HepG2 (cell line): ENCODE data around the gene FGA. TPM values are rescaled to one million over a fixed set of nuclear protein-coding genes. Genes with fewer than 3 reads are reported as not detected.

Experiments
- ARNTL ChIP-seq: sonication (generic); formaldehyde crosslinking; IDR thresholded peaks from 2 replicates; pipeline ENCODE4 v1.4.0; 2020; ENCODE audit warnings: mild to moderate bottlenecking, missing genetic modification reagents
- DRAP1 ChIP-seq: IDR thresholded peaks from 2 replicates; pipeline ENCODE4 v1.6.1; 2016; ENCODE audit warnings: missing genetic modification reagents, missing compliant biosample characterization
- POLR2G ChIP-seq: fragments of 200-400 bp; formaldehyde crosslinking; IDR thresholded peaks from 2 replicates; pipeline ENCODE4 v1.6.1; 2018; ENCODE audit warnings: mild to moderate bottlenecking, low read depth, low read length, moderate library complexity
- RNF219 ChIP-seq: sonication (generic); formaldehyde crosslinking; IDR thresholded peaks from 2 replicates; pipeline ENCODE4 v1.5.0; 2020; ENCODE audit warnings: mild to moderate bottlenecking, missing genetic modification reagents
- THAP9 ChIP-seq: sonication (generic); formaldehyde crosslinking; IDR thresholded peaks from 2 replicates; pipeline ENCODE4; 2020; ENCODE audit warnings: missing genetic modification reagents, mild to moderate bottlenecking, borderline replicate concordance
- ZIK1 ChIP-seq: sonication (generic); formaldehyde crosslinking; IDR thresholded peaks from 2 replicates; pipeline ENCODE4 v1.5.0; 2020; ENCODE audit warnings: mild to moderate bottlenecking, low read depth, missing genetic modification reagents, borderline replicate concordance
- ZNF326 ChIP-seq: sonication (generic); formaldehyde crosslinking; IDR thresholded peaks from 2 replicates; pipeline ENCODE4 v1.4.0; 2020; ENCODE audit warnings: missing genetic modification reagents, borderline replicate concordance
- ZNF652 ChIP-seq: IDR thresholded peaks from 2 replicates; pipeline ENCODE4 v1.6.1; 2016; ENCODE audit warnings: low read depth, borderline replicate concordance
- polyA plus RNA-seq, 8 experiments: library from polyadenylated mRNA; depleted of rRNA in 3 of 8; stranded (reverse) in 7 of 8; unstranded in 1 of 8; fragments of >200 nt; fragmentation: Illumina TruSeq in 4 of 8; extraction: Trizol in 4 of 8; gene quantifications; 2 replicates each; pipeline versions ENCODE4 v1.2.1 to v1.2.3, GENCODE V29; 2011 to 2016; ENCODE audit warnings: low read depth in 4 of 8, missing spikeins in 1 of 8, mixed read lengths in 1 of 8; ENCODE audit not compliant: insufficient read depth in 1 of 8
- total RNA-seq, 5 experiments: library from RNA; depleted of rRNA; stranded (reverse); fragments of >200 nt; fragmentation: Illumina TruSeq; extraction: Trizol; gene quantifications; 2 replicates each; pipeline ENCODE4 v1.2.3, GENCODE V29; 2016; ENCODE audit warnings: low read depth in 1 of 5
- TF ChIP-seq, protein P1 (sequence below): sonication (generic); formaldehyde crosslinking; IDR thresholded peaks from 2 replicates; pipeline ENCODE4 v1.4.0; 2020; ENCODE audit warnings: missing genetic modification reagents
- TF ChIP-seq, protein P2 (sequence below): IDR thresholded peaks from 2 replicates; pipeline ENCODE4 v1.6.1; 2016

The FGA gene
- total and polyA plus RNA-seq, 2 of the 13 experiments (the other 11 are each of a cell fraction or from before 2014, with no cell fraction given), result 640 to 1,523 TPM

- no peak; the same call in 1 of the 2 replicates for TF ChIP-seq ARNTL
- TF ChIP-seq RNF219 (CRISPR knock-in tag), result peak; percentile 71
- TF ChIP-seq ZNF326 (CRISPR knock-in tag), result no peak
- no peak for TF ChIP-seq ZIK1 (CRISPR knock-in tag)
- peak; percentile 65; the same call in 1 of the 2 replicates for TF ChIP-seq ZNF652 (CRISPR knock-in tag)
- TF ChIP-seq, protein P1, sequence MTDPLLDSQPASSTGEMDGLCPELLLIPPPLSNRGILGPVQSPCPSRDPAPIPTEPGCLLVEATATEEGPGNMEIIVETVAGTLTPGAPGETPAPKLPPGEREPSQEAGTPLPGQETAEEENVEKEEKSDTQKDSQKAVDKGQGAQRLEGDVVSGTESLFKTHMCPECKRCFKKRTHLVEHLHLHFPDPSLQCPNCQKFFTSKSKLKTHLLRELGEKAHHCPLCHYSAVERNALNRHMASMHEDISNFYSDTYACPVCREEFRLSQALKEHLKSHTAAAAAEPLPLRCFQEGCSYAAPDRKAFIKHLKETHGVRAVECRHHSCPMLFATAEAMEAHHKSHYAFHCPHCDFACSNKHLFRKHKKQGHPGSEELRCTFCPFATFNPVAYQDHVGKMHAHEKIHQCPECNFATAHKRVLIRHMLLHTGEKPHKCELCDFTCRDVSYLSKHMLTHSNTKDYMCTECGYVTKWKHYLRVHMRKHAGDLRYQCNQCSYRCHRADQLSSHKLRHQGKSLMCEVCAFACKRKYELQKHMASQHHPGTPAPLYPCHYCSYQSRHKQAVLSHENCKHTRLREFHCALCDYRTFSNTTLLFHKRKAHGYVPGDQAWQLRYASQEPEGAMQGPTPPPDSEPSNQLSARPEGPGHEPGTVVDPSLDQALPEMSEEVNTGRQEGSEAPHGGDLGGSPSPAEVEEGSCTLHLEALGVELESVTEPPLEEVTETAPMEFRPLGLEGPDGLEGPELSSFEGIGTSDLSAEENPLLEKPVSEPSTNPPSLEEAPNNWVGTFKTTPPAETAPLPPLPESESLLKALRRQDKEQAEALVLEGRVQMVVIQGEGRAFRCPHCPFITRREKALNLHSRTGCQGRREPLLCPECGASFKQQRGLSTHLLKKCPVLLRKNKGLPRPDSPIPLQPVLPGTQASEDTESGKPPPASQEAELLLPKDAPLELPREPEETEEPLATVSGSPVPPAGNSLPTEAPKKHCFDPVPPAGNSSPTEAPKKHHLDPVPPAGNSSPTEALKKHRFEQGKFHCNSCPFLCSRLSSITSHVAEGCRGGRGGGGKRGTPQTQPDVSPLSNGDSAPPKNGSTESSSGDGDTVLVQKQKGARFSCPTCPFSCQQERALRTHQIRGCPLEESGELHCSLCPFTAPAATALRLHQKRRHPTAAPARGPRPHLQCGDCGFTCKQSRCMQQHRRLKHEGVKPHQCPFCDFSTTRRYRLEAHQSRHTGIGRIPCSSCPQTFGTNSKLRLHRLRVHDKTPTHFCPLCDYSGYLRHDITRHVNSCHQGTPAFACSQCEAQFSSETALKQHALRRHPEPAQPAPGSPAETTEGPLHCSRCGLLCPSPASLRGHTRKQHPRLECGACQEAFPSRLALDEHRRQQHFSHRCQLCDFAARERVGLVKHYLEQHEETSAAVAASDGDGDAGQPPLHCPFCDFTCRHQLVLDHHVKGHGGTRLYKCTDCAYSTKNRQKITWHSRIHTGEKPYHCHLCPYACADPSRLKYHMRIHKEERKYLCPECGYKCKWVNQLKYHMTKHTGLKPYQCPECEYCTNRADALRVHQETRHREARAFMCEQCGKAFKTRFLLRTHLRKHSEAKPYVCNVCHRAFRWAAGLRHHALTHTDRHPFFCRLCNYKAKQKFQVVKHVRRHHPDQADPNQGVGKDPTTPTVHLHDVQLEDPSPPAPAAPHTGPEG (CRISPR knock-in tag), result no peak
- TF ChIP-seq DRAP1 (CRISPR knock-in tag), result peak; percentile 100
- no peak for TF ChIP-seq THAP9
- TF ChIP-seq POLR2G, result peak; percentile 96
- TF ChIP-seq, protein P2, sequence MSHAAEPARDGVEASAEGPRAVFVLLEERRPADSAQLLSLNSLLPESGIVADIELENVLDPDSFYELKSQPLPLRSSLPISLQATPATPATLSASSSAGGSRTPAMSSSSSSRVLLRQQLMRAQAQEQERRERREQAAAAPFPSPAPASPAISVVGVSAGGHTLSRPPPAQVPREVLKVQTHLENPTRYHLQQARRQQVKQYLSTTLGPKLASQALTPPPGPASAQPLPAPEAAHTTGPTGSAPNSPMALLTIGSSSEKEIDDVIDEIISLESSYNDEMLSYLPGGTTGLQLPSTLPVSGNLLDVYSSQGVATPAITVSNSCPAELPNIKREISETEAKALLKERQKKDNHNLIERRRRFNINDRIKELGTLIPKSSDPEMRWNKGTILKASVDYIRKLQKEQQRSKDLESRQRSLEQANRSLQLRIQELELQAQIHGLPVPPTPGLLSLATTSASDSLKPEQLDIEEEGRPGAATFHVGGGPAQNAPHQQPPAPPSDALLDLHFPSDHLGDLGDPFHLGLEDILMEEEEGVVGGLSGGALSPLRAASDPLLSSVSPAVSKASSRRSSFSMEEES (CRISPR knock-in tag), result peak; percentile 87
These were observed at the start of gene FGA (continued) for GRCh38 chr4:154590329-154591006.
